ENCODE measurements around the gene EFCAB6.

EFCAB6 gene

GRCh38 chr22:43811777-43812148 lies 342 bp downstream of the EFCAB6 start:
- H3K4me3 ChIP-seq (ENCODE audit: low read length) = peak overlapping the region; percentile 81
- DNase-seq (ENCODE audit: low read depth) = no peak
- no peak for TF ChIP-seq CTCF (conservative IDR thresholded peaks at IDR 0.05; ENCODE audit: low read depth, low read length)

- no peak overlapping the region for H3K4me3 ChIP-seq (ENCODE audit: low read length)
- TF ChIP-seq CTCF (conservative IDR thresholded peaks at IDR 0.05; ENCODE audit: low read depth, low read length) = no peak
- DNase-seq (ENCODE audit: low read depth) = no peak
These were observed 9.1 kb downstream of the EFCAB6 start for GRCh38 chr22:43802897-43803495.

- TF ChIP-seq CTCF (conservative IDR thresholded peaks at IDR 0.05; ENCODE audit: low read depth, low read length) = no peak
- no peak overlapping the region for H3K4me3 ChIP-seq (ENCODE audit: low read length)
- no peak for DNase-seq (ENCODE audit: low read depth)
These were observed 11.1 kb downstream of the EFCAB6 start for GRCh38 chr22:43800970-43801369.

GRCh38 chr22:43798492-43798891 lies 13.6 kb downstream of the EFCAB6 start:
- TF ChIP-seq CTCF (conservative IDR thresholded peaks at IDR 0.05; ENCODE audit: low read depth, low read length) = no peak
- no peak for DNase-seq (ENCODE audit: low read depth)
- no peak overlapping the region for H3K4me3 ChIP-seq (ENCODE audit: low read length)

GRCh38 chr22:43796567-43796966 lies 15.5 kb downstream of the EFCAB6 start:
- TF ChIP-seq CTCF (conservative IDR thresholded peaks at IDR 0.05; ENCODE audit: low read depth, low read length) = peak; percentile 49
- no peak overlapping the region for H3K4me3 ChIP-seq (ENCODE audit: low read length)
- no peak for DNase-seq (ENCODE audit: low read depth)

GRCh38 chr22:43795320-43795719 lies 16.8 kb downstream of the EFCAB6 start:
- TF ChIP-seq CTCF (conservative IDR thresholded peaks at IDR 0.05; ENCODE audit: low read depth, low read length) = no peak
- DNase-seq (ENCODE audit: low read depth) = no peak
- no peak overlapping the region for H3K4me3 ChIP-seq (ENCODE audit: low read length)

- H3K4me3 ChIP-seq (ENCODE audit: low read length) = no peak overlapping the region
- no peak for DNase-seq (ENCODE audit: low read depth)
- TF ChIP-seq CTCF (conservative IDR thresholded peaks at IDR 0.05; ENCODE audit: low read depth, low read length) = no peak
These were observed 19.2 kb downstream of the EFCAB6 start for GRCh38 chr22:43792905-43793304.

All from retinal pigment epithelial cell (primary cell).